ENCODE measurements around the gene BICDL1.

Gene BICDL1

DNA sequence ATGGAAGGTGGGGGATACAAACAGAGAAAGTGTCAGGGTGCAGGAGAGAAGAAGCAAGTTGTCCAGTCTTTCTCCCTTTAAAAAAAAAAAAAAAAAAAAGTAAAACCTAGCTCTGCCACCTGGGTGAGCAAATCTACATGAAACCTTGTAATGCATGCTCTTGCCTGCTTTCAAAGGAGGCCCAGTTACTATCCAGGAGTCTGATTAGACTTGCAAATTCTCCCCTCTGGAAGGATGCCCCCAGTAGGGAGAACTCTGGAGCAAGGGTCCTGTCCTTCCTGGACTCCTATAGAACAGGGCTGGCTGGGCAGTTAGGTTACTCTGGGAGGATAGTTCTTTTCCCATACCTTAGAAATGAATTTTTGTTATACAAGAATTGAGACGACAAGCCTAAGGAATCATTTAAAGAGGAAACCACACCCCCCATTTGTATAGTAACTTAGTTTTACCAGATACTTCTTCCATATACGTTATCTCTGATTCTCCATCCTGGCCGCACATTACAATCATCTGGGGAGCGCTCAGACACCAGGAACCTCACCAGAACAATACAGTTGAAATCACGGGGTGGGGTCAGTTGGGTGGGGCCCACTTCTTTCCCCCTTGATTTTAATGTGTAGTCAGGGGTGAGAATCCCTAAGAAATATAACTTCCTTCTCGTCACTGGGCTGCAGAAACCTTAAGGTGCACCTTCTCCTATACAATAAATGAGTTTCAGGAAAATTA, 97.0 kb downstream of the BICDL1 start:
- no peak for DNase-seq

DNA sequence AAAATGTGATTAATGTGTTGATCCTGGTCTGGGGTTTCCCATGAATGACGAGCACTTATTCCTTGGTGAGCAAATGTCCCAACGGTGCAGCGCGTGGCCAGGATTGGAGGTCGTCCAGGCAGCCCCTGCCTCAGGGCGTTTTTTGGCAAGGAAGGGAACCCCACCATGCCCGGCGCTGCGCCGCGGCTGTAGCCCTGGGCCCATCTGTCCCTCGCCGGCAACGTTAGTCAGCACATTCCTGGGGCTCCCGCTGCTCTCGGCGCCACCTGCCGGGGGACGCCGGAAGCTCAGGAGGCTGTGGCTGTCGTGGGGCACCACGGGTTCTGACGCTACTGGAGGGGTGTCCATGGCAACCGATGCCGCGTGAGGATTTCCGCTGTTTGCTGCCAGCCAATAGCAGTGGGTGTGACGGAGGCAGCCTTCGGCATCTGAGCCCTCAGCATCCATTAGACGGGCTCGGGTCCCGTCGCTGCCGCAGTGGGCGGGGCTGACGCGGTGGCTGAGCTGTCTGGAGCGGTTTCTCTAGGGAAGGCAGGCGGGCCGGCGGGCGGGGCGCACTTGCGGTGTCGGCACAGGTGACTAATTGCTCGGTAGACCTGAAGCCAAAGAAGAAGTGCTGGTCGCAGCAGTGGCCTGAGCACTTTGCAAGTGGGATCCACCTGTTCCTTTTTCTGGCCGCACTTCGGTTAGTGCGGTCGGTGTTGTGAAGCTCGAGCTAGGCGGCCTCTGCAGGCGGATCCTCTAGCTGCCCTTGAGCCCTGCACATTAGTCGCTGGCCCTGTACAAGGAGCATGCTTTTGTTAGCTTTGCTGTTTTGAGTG, 98.0 kb downstream of the BICDL1 start:
- DNase-seq: peak; percentile 100

DNA sequence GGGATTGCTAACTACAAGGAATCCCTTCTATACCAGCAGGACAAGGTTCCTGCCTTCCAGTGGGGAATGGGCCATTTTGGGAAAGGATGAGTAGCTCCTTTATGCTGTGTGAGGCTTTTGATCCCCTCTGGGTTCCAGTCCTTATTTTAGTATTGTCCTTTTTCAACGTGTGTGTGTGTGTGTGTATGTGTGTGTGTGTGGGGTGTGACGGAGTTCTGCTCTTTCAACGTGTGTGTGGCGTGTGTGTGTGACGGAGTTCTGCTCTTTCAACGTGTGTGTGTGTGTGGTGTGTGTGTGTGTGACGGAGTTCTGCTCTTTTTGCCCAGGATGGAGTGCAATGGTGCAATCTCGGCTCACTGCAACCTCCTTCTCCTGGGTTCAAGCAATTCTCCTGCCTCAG, 100.1 kb downstream of the BICDL1 start:
- DNase-seq: no peak

DNA sequence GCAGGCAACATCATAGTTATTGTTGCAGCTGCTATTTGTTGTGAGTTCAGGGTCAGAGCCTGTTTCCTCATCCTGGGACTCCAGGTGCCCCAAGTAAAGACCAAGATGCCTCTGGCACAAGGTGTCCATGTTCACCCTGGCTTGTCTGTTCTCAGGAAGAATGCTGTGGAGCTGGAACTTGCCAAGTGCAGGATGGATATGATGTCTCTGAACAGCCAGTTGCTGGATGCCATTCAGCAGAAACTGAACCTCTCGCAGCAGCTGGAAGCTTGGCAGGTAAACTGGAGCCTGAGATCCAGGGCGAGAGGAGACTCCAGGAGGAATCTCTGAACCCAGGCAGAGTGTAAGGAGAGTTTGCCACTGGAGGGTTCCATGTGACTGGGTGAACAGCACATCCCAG, 100.8 kb downstream of the BICDL1 start:
- DNase-seq: no peak

DNA sequence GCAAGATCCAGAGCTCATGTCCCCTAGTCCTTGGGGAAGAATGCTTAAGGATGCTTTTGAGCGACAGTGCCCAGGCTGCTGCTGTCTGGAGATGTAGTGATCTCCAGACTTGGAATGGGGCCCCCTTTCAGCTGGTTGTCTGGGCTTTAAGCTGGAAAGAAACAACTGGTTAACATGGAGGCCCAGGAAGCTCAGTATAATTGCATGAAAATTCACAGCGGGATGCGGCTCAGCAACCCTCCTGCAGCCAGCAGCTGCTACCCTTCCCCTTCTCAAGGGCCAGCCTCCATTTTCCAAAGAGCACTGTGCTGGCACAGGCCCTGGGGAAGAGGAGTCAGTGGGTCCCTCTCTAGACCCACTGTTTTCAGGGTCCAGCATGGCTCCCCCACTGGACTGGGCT, 101.2 kb downstream of the BICDL1 start:
- no peak for DNase-seq

DNA sequence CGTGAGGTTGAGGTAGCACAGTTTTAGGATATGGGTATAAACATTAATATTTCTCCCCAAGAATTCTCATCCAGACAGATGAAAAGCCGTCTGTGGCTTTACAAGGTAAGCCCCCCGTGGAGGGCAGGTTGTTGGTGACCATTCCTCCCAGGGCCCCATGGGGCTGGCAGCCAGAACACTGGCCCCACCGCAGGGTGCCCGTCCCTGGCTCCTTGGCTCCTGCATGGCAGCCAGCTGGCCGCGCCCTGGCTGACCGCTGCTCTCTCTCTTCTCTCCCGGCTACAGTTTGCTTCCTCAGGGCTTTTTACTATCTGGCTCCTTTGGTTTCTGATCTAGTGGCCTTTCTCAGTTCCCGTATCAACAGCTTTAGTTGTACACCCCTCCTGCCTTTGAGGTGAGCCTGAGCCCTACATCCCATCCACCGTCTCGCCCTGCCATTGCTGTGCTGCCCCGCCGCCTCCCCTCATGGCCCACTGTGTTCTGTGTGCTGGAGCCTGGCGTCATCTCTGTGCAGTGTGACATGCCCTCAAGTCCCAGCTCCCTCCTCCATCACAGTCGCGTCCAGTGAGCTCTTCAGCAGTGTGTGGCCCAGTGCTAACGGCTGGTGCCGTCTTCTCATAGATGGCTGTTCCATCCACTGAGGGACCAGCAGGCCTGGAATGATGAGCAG, 101.7 kb downstream of the BICDL1 start:
- DNase-seq: no peak

DNA sequence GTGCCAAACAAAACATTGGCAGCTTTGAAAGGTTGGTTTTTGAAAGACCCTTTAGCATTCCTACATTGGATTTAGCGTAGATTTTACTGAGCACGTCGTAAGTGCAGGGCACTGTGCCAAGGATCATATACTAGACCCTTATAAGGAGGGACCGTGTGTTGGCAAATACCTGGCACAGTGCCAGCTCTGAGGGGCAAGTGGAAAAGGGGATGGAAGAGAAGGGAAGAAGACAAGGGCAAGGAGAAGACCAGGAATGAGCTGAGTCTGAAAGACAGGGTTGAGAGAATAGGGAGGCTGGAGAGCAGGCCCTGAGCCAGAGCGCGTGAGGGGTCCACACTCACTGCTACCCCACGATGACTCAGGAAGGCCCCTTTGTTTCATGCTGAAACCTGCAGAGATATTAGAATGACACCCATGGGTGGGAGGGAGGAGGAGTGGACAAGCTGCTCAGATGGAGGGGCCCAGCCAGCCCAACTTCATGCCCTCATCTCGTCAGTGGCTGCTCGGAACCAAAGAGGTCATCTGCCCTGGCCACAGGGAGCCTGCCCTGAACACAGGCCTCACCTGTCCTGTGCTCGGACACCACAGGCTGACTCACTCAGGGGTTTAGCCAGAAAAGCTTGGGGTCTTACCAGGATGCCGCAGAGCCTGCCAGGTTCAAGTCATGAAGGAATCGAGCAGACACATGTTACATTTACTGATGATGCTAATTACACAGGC, 102.5 kb downstream of the BICDL1 start:
- no peak for DNase-seq

DNA sequence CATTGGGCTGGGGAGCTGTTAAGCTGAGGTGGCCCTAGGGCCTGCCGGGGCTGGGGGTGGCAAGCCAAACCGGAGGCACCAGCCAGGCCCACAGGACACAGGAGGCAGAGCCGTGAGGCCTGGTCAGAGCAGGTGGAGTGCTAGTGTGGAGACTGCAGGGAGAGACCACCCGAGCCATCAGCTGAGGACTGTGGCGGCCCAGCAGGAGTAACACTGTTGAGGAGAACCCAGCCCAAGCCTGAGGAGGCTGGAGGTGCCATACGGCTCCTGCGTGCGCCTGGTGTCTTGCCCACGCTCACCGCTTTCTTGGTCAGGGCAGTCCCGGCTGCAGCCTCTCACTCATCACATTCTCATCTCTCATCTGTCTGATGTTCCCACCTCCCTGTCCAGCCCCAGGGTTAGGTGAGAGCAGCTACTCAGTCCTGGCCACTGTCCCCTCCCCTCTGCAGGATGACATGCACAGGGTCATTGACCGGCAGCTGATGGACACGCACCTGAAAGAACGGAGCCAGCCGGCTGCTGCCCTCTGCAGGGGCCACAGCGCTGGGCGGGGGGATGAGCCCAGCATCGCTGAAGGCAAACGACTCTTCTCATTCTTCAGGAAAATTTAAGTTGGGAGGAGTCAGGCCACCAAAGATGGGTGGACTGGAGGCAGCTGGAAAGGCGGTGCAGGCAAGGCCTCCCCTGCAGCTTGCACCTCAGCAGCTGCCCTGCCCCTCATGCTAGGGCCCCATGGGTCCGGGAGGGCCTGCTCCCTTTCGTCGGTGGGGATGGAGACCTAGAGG, 103.7 kb downstream of the BICDL1 start:
- no peak for DNase-seq

DNA sequence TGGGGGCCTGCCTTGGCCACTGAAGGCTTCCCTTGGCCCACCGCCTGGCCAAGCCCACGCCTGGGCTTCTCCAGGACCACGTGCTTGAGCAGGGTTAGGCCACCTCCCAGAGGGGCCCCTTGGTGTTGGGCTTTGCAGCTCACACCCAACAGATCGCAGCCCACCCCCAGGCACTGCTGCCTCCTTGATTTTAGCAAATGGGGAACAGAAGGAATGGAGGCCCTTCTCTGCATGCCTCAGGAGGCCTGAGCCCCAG, 104.2 kb downstream of the BICDL1 start:
- no peak for DNase-seq

DNA sequence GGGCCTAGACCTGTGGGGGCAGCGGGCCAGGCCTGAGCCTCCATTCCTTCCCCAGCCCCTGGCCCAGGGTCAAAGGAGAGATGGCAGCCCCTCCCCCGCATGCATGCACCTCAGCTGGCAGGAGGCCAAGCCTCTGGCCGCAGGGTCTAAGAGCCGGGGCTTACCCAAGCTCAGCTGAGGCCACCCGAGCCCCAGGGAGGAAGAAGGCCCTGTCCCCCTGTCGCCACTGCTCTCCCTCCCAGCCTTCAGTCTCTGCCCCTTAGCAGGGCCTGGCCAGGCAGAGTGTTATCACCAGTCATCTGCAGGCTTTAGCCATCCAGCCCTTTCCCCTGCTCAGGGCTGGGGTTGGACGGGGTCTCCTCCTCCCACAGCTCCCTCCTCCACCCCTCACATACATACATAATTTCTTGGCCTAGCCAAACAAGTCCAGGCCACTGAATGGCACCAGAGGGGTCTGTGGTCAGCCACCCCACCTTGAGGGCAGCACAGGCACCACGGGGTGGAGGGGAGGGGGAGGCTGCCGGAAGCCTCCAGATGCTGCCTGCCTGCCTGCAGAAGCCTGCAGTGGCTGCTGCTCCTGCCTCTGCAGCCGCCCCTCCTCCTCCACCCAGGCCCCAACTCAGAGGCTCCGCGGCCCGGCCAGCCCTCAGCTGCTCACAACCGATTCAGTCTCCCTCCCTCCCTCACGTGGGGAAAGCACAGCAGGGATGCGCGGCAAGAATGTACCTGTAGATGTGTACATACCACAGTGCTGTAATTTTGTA, 104.7 kb downstream of the BICDL1 start:
- no peak for DNase-seq

DNA sequence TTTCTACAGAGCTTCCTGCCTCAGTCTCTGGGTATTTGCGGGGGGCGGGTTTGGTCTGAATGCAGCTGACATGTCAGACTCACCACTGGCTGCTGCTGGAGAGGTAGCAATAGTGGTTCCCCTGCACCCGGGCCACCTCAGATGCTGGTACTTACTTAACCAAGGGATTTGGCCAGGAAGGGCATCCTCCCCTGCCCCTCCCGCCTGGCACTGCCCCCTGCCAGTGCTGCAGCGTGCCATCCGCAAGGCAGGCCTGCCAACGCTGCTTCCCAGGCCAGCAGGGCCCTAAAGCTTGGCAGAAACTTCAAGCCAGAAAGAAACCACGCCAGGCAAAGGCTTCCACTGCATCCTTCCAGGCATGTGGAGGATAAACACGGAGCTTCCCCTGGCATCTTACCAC, 105.4 kb downstream of the BICDL1 start:
- DNase-seq: no peak

DNA sequence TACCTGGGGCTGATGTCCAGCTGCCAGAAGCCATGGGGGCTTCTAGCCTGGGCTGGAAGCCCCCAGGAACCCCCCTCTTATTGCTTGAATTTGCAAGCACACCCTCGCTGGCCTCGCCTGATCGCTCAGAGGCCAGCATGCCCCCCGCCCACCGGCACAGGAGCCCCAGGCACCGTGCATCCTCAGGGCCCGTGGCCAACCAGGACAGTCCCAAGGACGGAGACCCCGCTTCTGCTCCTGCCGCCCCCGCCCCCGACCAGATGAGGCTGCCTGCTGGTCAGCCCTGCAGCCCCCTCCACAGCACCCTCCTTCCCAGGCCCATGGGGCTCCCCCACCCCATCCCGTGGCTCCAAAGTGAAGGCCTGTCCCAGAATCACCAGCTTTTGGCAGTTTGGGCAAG, 106.3 kb downstream of the BICDL1 start:
- no peak for DNase-seq

DNA sequence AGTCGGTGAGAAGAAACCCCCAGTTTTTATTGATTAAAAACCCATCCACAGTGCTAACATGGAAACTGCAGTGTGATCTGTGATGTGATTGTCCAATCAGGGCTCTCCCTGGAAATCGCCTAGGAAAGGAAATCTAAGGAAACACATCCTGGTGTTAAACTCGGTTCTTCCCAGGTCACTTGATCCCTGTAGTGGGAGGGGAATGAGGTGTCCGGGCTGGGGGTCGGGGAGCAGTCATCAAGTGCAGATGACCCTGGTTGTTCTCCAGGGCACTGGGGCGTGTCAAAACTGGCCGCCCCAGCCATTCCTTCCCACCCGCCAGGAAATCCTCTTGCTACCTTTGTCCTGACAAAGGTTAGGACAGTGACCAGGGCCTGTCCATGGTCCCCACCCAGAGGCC, 106.7 kb downstream of the BICDL1 start:
- DNase-seq: no peak

DNA sequence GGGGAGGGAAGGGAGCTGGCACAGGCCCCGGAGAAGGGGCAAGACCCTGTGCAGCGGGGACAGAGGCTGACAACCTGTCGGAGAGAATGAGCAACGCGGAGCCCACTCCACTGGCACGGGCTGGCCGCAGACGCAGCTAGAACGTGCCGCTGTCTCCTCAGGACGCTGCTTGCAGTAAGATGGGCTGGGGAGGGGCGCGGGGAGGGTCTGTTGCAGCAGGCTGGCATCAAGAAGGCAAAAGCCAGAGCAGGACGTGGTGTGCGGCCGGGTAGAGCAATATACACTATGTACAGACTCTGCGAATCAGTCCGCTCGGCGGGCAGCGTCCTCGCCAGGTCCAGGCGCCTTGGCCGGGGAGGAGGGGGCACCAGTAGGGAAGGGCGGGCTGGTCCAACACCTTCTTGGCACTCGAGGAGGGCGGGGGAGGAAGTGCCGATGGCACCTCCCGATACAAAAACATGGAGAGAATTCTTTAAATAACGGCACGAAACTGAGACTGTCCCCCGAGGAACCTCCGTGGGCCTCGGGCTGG, 107.7 kb downstream of the BICDL1 start:
- no peak for DNase-seq

DNA sequence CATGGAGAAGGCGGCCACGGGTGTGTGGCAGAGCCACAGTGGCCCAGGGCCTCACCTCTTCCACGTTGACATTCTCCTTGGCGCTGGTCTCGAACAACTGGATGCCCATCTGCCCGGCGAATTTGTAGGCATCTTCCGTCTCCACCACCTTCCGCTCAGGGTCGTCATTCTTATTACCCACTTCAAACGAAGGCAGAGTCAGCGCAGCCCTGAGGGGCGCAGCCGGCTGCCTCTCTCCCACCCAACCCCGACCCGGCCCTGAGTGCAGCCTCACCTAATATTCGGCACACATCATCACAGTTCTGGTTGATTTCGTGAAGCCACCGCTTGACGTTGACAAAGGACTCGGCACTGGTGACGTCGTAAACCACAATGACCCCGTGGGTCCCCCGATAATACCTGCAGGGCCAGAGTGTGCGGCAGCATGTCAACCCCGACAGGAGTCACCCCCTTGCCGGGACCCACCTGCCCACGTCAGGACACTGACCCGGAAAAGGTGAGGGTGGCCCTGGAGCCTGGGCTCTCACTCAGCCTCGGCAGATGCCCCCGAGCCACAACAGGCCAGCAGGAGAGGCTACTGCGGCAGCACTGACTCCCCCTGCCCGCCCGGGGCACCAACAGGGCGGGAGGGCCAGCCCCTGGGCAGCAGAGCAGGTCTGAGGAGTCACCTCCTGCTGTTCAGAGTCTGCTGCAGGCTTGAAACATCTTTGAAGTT, 109.9 kb downstream of the BICDL1 start:
- DNase-seq: no peak

DNA sequence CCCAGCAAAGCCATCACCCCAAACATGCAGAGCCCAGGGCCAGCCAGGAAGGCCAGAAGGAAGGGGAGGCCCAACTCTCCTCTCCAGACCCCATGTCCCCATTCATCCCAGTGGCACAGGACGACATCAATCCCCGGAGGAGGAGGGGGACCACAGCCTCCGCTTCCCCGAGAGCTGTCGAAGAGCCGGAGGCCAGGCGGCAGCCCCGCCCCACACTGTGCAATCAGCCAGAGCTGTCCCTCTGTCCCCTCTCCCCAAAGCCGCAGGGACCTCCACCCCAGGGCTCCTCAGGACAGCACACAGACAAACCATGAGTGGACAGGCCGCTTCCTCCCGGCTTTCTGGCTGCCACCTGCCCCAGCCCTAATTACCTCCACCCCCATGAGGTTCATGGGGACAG, 110.7 kb downstream of the BICDL1 start:
- DNase-seq: no peak

DNA sequence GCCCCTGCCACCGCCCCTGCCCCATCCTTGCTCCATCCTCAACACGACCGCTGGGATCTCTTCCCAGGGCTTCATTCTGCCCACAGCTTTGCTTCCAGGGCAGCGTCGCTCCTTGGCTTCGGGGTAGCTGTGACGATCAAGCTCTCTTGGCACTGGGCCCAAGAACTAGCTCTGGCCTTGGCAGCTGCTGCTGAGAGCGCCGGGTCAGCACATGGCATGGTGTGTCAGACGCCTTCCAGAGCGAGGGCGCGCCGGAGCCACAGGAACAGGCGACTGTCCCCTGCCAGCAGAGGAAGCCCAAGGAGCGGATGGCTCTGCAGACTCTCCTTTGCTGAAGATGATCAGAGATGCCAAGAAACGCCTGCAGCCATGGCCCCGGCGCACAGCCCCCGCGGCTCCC, 111.6 kb downstream of the BICDL1 start:
- DNase-seq: no peak

DNA sequence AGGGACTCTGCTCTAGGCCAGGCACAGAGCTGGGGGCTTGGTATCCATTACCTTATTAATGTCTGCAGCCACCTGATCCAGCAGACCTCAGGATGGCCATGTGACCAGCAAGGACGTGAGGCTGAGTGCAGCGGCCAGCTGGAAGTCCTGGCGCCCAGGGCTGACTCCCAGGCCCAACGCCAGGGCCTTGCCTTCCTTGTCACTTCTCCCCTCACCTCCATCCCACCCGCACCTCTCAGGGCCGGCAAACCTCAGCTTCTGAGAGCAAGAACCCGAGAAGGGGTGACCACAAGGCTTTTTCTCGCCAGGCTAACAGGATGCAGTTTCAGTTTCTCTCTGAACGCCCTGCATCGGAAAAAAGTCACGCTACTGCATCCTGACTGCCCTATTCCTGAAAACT, 112.1 kb downstream of the BICDL1 start:
- no peak for DNase-seq

DNA sequence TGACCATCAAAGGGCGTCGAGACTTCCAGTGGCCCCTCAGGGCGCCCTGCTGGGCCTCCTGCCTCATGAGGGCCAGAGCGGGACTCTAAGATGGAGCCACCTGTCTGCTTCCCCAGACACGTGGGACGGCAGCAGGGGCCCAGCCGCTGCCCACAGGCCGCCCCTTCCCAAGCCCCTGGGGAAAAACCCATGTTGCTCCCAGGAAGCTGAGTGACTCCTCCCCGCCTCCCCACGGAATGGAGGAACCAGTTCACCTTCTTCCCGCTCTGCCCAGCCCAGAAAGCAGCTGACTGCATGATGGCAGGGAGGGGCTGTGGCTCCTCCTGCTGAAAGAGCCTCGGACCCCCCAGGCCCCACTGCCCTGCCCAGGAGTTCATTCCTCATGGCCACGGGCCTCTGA, 112.6 kb downstream of the BICDL1 start:
- DNase-seq: no peak

DNA sequence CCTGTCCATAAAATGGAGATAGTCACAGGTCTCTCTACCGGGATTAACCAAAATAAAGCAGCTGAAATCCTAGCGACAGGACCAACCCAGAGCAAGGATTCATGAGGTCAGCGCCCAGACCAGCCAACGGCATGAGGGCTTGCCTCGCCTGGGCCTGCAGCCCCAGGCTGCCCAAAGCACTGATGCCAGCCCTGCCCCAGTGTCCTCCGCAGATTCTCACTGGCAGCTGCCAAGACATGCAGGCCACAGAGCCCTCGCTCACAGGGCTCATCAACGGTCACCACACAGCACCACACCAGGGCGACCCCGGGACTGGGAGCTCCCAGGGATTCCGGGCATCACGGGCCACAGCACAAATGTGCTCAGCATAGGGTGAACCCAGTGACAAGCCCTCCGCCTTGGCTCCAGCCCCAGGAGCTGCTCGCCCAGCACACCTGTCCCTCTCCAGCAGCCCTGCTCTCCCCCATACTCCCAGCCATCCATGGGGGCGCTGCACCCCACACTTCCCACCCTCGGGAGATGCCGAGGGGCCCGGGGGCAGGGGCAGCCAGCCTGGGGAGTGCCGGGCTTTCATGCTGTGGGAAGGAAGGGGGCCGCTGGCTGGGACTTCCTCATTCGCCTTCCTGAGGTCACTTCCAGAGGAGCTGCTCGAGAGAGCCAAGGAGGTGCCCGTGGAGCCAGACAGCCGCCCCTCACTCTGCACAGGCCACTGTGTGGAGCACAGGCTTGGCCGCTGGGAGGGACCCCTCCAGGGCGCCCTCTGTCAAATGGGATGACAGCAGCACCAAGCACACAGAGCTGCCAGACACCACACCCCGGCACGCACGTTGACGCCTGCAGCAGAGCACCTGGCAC, 113.4 kb downstream of the BICDL1 start:
- DNase-seq: no peak

All from stimulated activated CD4-positive, alpha-beta T cell treated with anti-CD3 and anti-CD28 coated beads, Interleukin-1b, Interleukin-23, amount 100 ng/mL, for 48 hours (primary cell).